ENCODE results near the gene TTLL12.

- no peak for TF ChIP-seq POLR2A (IDR thresholded peaks at IDR 0.05; ENCODE audit: low read depth, low read length)
- TF ChIP-seq POLR2AphosphoS5 (IDR thresholded peaks at IDR 0.05; ENCODE audit: low read depth, low read length), result no peak
These were observed 28.0 kb downstream of the TTLL12 start for GRCh38 chr22:43158778-43159483.

Measured in GM12892 (cell line).